Pericardium fibroblast (primary cell): ENCODE results near the gene ENOPH1. TPM values are rescaled to one million over a fixed set of nuclear protein-coding genes. Genes with fewer than 3 reads are reported as not detected.

Experiments
- total RNA-seq: library from RNA; depleted of rRNA; stranded (reverse); fragments of >200 nt; gene quantifications from 2 replicates; pipeline ENCODE4 v1.2.3, GENCODE V29; 2015

The ENOPH1 gene
- 21.8 and 23.5 TPM in 2 replicates for total RNA-seq

DNA sequence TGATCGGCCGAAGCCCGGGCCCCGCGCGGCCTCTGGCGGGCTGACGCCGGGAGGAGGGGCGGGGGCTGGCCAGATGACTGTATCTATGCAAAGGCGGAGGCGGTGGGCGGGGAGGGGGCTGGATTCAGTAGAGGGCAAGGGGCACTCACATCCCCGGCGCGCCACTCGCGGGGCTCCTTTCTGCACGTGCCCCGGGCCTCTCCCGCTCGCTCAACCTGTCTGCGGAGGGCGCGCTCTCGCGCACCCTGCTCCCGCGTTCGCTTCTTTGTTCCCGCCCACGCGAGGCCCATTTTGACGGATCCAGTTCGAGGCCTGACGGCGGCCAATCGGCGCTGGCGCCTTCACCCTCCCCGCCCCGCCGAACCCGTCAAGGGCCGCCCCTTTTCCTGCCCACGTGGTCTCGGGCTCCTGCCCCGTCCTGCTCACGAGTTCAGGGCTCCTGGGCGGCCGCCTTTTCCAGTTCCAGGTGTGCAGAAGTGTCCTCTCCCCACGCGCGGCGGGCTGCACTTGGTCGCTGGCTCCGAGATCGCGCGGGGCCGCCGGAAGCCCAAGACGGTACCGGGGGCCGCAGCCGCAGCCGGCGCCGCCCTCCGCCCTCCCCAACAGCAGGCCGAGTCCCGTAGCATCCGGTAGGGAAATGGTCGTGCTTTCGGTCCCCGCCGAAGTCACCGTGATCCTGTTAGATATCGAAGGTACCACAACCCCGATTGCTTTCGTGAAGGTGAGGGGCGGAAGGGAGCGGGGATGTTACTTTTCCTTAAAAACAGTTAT lies at the start of gene ENOPH1, which contains the start of gene HNRNPDL:
Gene ENOPH1 (plus strand): TSS at position 398 of the 771 bp plus-strand sequence. CDS start 240 bp downstream, at position 638.
Gene HNRNPDL (minus strand): TSS at position 270 of the 771 bp plus-strand sequence. CDS start 772 bp downstream, outside the sequence.

Other genes starting within 250 kb of the ENOPH1 start
- gene HNRNPD, start 56.6 kb upstream of the ENOPH1 start, total RNA-seq = 20.2 and 28.7 TPM in 2 replicates
- 116 and 123 TPM in 2 replicates for gene HNRNPDL, start 128 bp upstream of the ENOPH1 start, total RNA-seq
- gene TMEM150C, start 131.4 kb downstream of the ENOPH1 start, total RNA-seq = 0.09 and 0.23 TPM in 2 replicates